HCT116 (cell line): ENCODE measurements around the gene UMODL1. TPM values are rescaled to one million over a fixed set of nuclear protein-coding genes. Genes with fewer than 3 reads are reported as not detected.
A peak's percentile ranks its signal among the peaks of the same experiment; 100 is the strongest.

ENCODE experiments used
- ATAC-seq: fragments of 200-7000 bp; cut with Tn5 transposase; 2 replicates; pipeline ENCODE4 v1.9.1; 2020; ENCODE audit warnings: mild to moderate bottlenecking, moderate library complexity
- BruUV-seq: library from RNA; stranded (reverse); fragments of 400-500 nt; replicated peaks from 2 replicates; lab custom pipeline; 2021; lab: Mats Ljungman, UMichigan
- CTCF ChIA-PET: fragments of 300-600 bp; sonication (Branson Sonifier 250); formaldehyde crosslinking; loops from one replicate; lab custom pipeline; 2021; ENCODE audit warnings: antibody characterized with exemption; lab: Charles Lee
- POLR2A ChIA-PET: fragments of 300-600, 350-600 bp; sonication (Branson Sonifier 250); formaldehyde crosslinking; loops from one replicate; lab custom pipeline; 2021; ENCODE audit warnings: antibody characterized with exemption; lab: Charles Lee
- RAD21 ChIA-PET, 2 experiments: fragments of 300-600 bp; sonication (Branson Sonifier 250); formaldehyde crosslinking; loops; one replicate each; lab custom pipeline; 2023; ENCODE audit warnings: low total read pairs in 2 of 2; ENCODE audit not compliant: uncharacterized antibody in 2 of 2, unreplicated experiment in 2 of 2, low non-redundant PET in 1 of 2; lab: Charles Lee
- DNase-seq: peaks from one replicate; pipeline ENCODE4 v3.0.0-alpha.2; 2010; ENCODE audit warnings: low read depth, low spot score
- H2AFZ ChIP-seq: fragments of 200-600 bp; shearing (Covaris generic), sonication (generic); 2 replicates; pipeline ENCODE4 v1.6.1; 2017; ENCODE audit warnings: low read depth, mixed run types, mixed read lengths, antibody characterized with exemption, low read length; ENCODE audit not compliant: poor library complexity, severe bottlenecking
- H3K27ac ChIP-seq: 2 replicates; pipeline ENCODE4 v1.5.1; 2012; ENCODE audit warnings: low read depth, low read length
- H3K27me3 ChIP-seq: fragments of 200-600 bp; sonication (generic); 2 replicates; pipeline ENCODE4 v1.6.1; 2016; ENCODE audit warnings: mixed run types, low read length, mixed read lengths; ENCODE audit not compliant: insufficient read depth
- H3K36me3 ChIP-seq, 2 experiments: fragments of 200-500 bp in 1 of 2; fragments of 200-600 bp in 1 of 2; sonication (Bioruptor generic) in 1 of 2; sonication (generic) in 1 of 2; 2 replicates each; pipeline versions ENCODE4 v1.5.1 to v1.6.1; 2014 to 2016; ENCODE audit warnings: low read length in 2 of 2, inconsistent platforms in 1 of 2, mixed read lengths in 1 of 2, mixed run types in 1 of 2; ENCODE audit not compliant: insufficient read depth in 2 of 2, control insufficient read depth in 1 of 2
- H3K4me1 ChIP-seq, 2 experiments: fragments of 200-600 bp in 1 of 2; sonication (generic) in 1 of 2; 2 replicates each; pipeline versions ENCODE4 v1.5.1 to v1.6.1; 2012 to 2017; ENCODE audit warnings: low read length in 2 of 2, inconsistent platforms in 1 of 2, mild to moderate bottlenecking in 1 of 2, mixed read lengths in 1 of 2, mixed run types in 1 of 2, moderate library complexity in 1 of 2; ENCODE audit not compliant: insufficient read depth in 2 of 2, control insufficient read depth in 1 of 2
- H3K4me2 ChIP-seq: fragments of 200-600 bp; sonication (generic); 2 replicates; pipeline ENCODE4 v1.6.1; 2017; ENCODE audit warnings: mixed run types, low read length, mixed read lengths
- H3K4me3 ChIP-seq, 2 experiments: fragments of 200-600 bp in 1 of 2; sonication (generic) in 1 of 2; replicated peaks in 1 of 2; 2 replicates each; pipeline ENCODE4 v1.5.1; 2011 to 2016; ENCODE audit warnings: low read length in 2 of 2, control low read depth in 1 of 2, low read depth in 1 of 2, mild to moderate bottlenecking in 1 of 2, mixed read lengths in 1 of 2, mixed run types in 1 of 2
- H3K79me2 ChIP-seq: fragments of 200-600 bp; sonication (generic); 2 replicates; pipeline ENCODE4 v1.6.1; 2017; ENCODE audit warnings: mild to moderate bottlenecking, mixed run types, low read length, moderate library complexity, mixed read lengths; ENCODE audit not compliant: insufficient read depth
- H3K9ac ChIP-seq: fragments of 200-600 bp; sonication (generic); 2 replicates; pipeline ENCODE4 v1.6.1; 2016; ENCODE audit warnings: low read length, mixed read lengths
- H3K9me2 ChIP-seq: fragments of 200-600 bp; sonication (generic), shearing (Covaris generic); 2 replicates; pipeline ENCODE4 v1.6.1; 2017; ENCODE audit warnings: mixed run types, mild to moderate bottlenecking, moderate library complexity; ENCODE audit not compliant: insufficient read depth
- H3K9me3 ChIP-seq, 2 experiments: fragments of 200-500 bp in 1 of 2; fragments of 200-600 bp in 1 of 2; sonication (Bioruptor generic) in 1 of 2; sonication (generic) in 1 of 2; 2 replicates each; pipeline ENCODE4 v1.6.1; 2014 to 2017; ENCODE audit warnings: low read length in 2 of 2, mixed read lengths in 2 of 2, inconsistent platforms in 1 of 2, low read depth in 1 of 2, mild to moderate bottlenecking in 1 of 2, mixed run types in 1 of 2, moderate library complexity in 1 of 2; ENCODE audit not compliant: control insufficient read depth in 1 of 2, insufficient read depth in 1 of 2
- H4K20me1 ChIP-seq: fragments of 200-600 bp; sonication (generic), shearing (Covaris generic); 2 replicates; pipeline ENCODE4 v1.6.1; 2017; ENCODE audit warnings: mixed run types, mild to moderate bottlenecking, moderate library complexity; ENCODE audit not compliant: insufficient read depth
- CBX3 ChIP-seq: IDR thresholded peaks from 2 replicates; pipeline ENCODE4 v1.6.1; 2012; ENCODE audit warnings: low read depth
- CEBPB ChIP-seq: IDR thresholded peaks from 2 replicates; pipeline ENCODE4 v1.6.1; 2012; ENCODE audit warnings: low read depth
- EGR1 ChIP-seq: IDR thresholded peaks from 2 replicates; pipeline ENCODE4 v1.6.1; 2012; ENCODE audit warnings: low read depth
- ELF1 ChIP-seq: IDR thresholded peaks from 2 replicates; pipeline ENCODE4 v1.6.1; 2012; ENCODE audit warnings: low read depth, borderline replicate concordance
- EZH2 ChIP-seq: fragments of 200-600 bp; sonication (generic); IDR thresholded peaks from 2 replicates; pipeline ENCODE4 v1.6.1; 2017; ENCODE audit warnings: antibody characterized with exemption, mixed run types
- POLR2A ChIP-seq: IDR thresholded peaks from 2 replicates; pipeline ENCODE4 v1.7.0; 2011; ENCODE audit warnings: borderline replicate concordance; ENCODE audit not compliant: insufficient read depth, insufficient read length; ENCODE audit errors: extremely low read depth
- SIN3A ChIP-seq: IDR thresholded peaks from 2 replicates; pipeline ENCODE4 v1.6.1; 2012; ENCODE audit warnings: low read depth
- SP1 ChIP-seq: IDR thresholded peaks from 2 replicates; pipeline ENCODE4 v1.6.1; 2012; ENCODE audit warnings: low read depth
- ZFX ChIP-seq: fragments of 450-650 bp; IDR thresholded peaks from 2 replicates; pipeline ENCODE4 v1.6.1; 2017
- intact Hi-C: fragments of 100-400 bp; cut with micrococcal nuclease; formaldehyde crosslinking; loops from 2 replicates; pipeline ENCODE4 v1.10.0; 2022
- total RNA-seq: library from RNA; stranded (reverse); gene quantifications from one replicate; pipeline ENCODE4 v1.2.1, GENCODE V29; 2021; ENCODE audit not compliant: unreplicated experiment
- TF ChIP-seq, protein P1 (sequence below), 3 experiments: fragments of 200-600 bp in 1 of 3; sonication (generic) in 1 of 3; IDR thresholded peaks in 2 of 3; conservative IDR thresholded peaks in 1 of 3; 2 replicates each; pipeline ENCODE4 v1.5.1; 2012 to 2017; ENCODE audit warnings: low read depth in 2 of 3, low read length in 2 of 3, antibody characterized with exemption in 1 of 3, borderline replicate concordance in 1 of 3, control low read depth in 1 of 3, mild to moderate bottlenecking in 1 of 3, mixed read lengths in 1 of 3, mixed run types in 1 of 3, moderate library complexity in 1 of 3; ENCODE audit not compliant: insufficient read depth in 1 of 3
- TF ChIP-seq, protein P2 (sequence below): IDR thresholded peaks from 2 replicates; pipeline ENCODE4 v1.6.1; 2012

The UMODL1 gene
- total RNA-seq, 1 experiment from 2014 or later = not detected

DNA sequence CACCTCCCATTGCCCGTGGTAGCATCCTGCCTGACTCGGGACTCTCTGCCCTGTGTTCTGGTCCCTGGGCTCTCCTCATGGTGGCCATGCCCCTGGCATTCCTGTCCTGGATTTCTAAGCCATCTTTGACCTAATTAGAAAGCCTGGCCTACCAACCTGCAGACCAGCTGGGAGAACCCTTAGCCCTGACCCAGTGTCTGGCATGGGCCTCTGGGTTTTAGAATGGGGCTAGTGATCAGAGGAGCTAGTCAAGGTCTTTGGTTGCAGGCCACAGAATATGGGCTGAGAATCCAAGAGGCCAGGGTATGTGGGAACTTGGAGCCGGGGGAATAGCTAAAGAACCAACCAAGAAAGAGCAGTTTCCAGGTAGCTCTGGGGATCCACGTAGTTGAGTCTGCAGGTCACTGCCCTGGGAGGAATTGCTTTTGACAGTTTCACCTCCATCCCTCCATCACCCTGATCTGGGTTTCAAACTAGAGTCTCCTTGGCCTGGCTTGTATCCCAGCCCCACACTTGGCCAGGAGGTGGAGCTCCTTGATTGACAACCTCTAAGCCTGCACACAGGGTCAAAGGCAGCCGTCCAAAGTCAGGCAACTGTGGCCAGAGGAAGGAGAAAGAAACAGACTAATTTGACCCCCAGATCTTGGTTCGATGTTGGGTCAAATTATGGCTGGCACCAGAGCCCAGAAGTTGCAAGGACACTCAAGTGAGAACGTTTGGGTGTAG is 93.1 kb downstream of the UMODL1 start (continued):
- TF ChIP-seq, protein P1, sequence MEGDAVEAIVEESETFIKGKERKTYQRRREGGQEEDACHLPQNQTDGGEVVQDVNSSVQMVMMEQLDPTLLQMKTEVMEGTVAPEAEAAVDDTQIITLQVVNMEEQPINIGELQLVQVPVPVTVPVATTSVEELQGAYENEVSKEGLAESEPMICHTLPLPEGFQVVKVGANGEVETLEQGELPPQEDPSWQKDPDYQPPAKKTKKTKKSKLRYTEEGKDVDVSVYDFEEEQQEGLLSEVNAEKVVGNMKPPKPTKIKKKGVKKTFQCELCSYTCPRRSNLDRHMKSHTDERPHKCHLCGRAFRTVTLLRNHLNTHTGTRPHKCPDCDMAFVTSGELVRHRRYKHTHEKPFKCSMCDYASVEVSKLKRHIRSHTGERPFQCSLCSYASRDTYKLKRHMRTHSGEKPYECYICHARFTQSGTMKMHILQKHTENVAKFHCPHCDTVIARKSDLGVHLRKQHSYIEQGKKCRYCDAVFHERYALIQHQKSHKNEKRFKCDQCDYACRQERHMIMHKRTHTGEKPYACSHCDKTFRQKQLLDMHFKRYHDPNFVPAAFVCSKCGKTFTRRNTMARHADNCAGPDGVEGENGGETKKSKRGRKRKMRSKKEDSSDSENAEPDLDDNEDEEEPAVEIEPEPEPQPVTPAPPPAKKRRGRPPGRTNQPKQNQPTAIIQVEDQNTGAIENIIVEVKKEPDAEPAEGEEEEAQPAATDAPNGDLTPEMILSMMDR (IDR thresholded peaks at IDR 0.05 in 2 of 3, conservative IDR thresholded peaks at IDR 0.05 in 1 of 3; ENCODE audit: borderline replicate concordance in 1 of 3, insufficient read depth in 1 of 3, low read depth in 2 of 3, low read length in 2 of 3) = peak; percentile 56 to 73 (median 62); a peak in 5 of 6 replicates
- TF ChIP-seq CEBPB (no peak), ELF1 (no peak), EGR1 (no peak), SP1 (no peak), CBX3 (no peak)
- TF ChIP-seq, protein P2, sequence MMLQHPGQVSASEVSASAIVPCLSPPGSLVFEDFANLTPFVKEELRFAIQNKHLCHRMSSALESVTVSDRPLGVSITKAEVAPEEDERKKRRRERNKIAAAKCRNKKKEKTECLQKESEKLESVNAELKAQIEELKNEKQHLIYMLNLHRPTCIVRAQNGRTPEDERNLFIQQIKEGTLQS = no peak
- TF ChIP-seq, all 23 proteins: peak for 2

DNA sequence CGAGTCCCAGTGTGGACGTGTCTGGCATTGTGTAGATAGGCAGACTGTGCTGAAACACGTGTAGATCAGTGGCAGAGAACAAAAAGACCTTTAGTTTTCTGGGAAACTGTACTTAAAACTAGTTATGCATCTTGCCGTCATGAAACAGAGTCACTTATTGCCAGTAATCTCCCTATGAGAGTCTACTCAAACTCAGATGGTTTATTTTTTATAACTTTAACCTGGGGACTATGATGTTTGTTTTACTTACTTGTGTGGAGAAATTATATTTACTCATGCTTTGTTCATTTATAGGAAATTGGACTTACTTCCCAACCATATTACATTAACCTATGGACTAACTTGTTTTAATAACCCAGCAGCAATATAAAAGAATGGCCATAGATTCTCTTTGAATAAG is 93.7 kb downstream of the UMODL1 start:
- ATAC-seq (peak; percentile 25; the same call in 1 of the 2 replicates), DNase-seq (no peak)
- no peak overlapping the region for H3K9ac ChIP-seq
- RAD21 ChIA-PET = no interaction called here
- H3K27me3 ChIP-seq = no peaks in the 10 kb centered on the region
- BruUV-seq = no TSS peak
- H3K4me1 ChIP-seq = peaks cover 0 to 18% of the 10 kb centered on the region in 2 experiments; a peak in 2 of 4 replicates
- no peaks in the 10 kb centered on the region for H3K36me3 ChIP-seq
- no peak overlapping the region for H3K4me3 ChIP-seq
- POLR2A ChIA-PET = no interaction called here
- H2AFZ ChIP-seq = no peak overlapping the region
- TF ChIP-seq SIN3A = no peak
- no peak for TF ChIP-seq ZFX
- TF ChIP-seq EZH2 = no peak
- TF ChIP-seq POLR2A = no peak
- TF ChIP-seq, protein P1 (IDR thresholded peaks at IDR 0.05 in 2 of 3, conservative IDR thresholded peaks at IDR 0.05 in 1 of 3; ENCODE audit: borderline replicate concordance in 1 of 3, insufficient read depth in 1 of 3, low read depth in 2 of 3, low read length in 2 of 3) = no peak
- no peaks in the 10 kb centered on the region for H3K9me2 ChIP-seq
- no peaks in the 10 kb centered on the region for H4K20me1 ChIP-seq
- H3K9me3 ChIP-seq = no peaks in the 10 kb centered on the region
- intact Hi-C loops = loop anchor here (1.0 to 2.0 kb wide), 2 partner anchors 94 to 285 kb away; no protein-coding TSS in a partner anchor
- CTCF ChIA-PET = interaction anchor here (1.0 to 1.8 kb wide), 2 partner anchors 95 to 145 kb away, joined by 5 to 26 read pairs; no protein-coding TSS in a partner anchor
- H3K79me2 ChIP-seq = no peaks in the 10 kb centered on the region
- no peak overlapping the region for H3K4me2 ChIP-seq
- no peak overlapping the region for H3K27ac ChIP-seq
